Mucosa of gallbladder (tissue), 1 donor: ENCODE data around the gene ZBED2. TPM values are rescaled to one million over a fixed set of nuclear protein-coding genes. Genes with fewer than 3 reads are reported as not detected.
A peak's percentile ranks its signal among the peaks of the same experiment; 100 is the strongest.

Experiments
- DNase-seq: peaks from one replicate; pipeline ENCODE4 v3.0.0-alpha.2; 2020; ENCODE audit warnings: low spot score
- total RNA-seq: library from RNA; stranded (reverse); gene quantifications from one replicate; pipeline ENCODE4 v1.2.1, GENCODE V29; 2021
- donor health status: DM: no; HTN: no; CAD: no.

Gene ZBED2
- total RNA-seq, 1 donor from 2014 or later: 5.6 TPM

GRCh38 chr3:111603679-111604078 lies 8.5 kb upstream of the ZBED2 start:
- no peak for DNase-seq

GRCh38 chr3:111601810-111602209 lies 6.7 kb upstream of the ZBED2 start:
- no peak for DNase-seq

GRCh38 chr3:111598552-111598951 lies 3.4 kb upstream of the ZBED2 start:
- no peak for DNase-seq

GRCh38 chr3:111598139-111598538 lies 3.0 kb upstream of the ZBED2 start:
- DNase-seq: no peak

GRCh38 chr3:111596328-111596727 lies 1.2 kb upstream of the ZBED2 start:
- no peak for DNase-seq

GRCh38 chr3:111594781-111595180 lies 365 bp downstream of the ZBED2 start:
- no peak for DNase-seq

GRCh38 chr3:111594205-111594604 lies 941 bp downstream of the ZBED2 start:
- DNase-seq: no peak

- no peak for DNase-seq
Measured at GRCh38 chr3:111593666-111594065, 1.5 kb downstream of the ZBED2 start.

- DNase-seq: no peak
Measured at GRCh38 chr3:111592936-111593335, 2.2 kb downstream of the ZBED2 start.

- no peak for DNase-seq
Measured at GRCh38 chr3:111592143-111592542, 3.0 kb downstream of the ZBED2 start.

GRCh38 chr3:111591555-111591954 lies 3.6 kb downstream of the ZBED2 start:
- no peak for DNase-seq

- DNase-seq: no peak
Measured at GRCh38 chr3:111590143-111590491, 5.0 kb downstream of the ZBED2 start.

GRCh38 chr3:111589303-111590142 lies 5.6 kb downstream of the ZBED2 start:
- DNase-seq: no peak

- DNase-seq: no peak
Measured at GRCh38 chr3:111588527-111588926, 6.6 kb downstream of the ZBED2 start.

- peak; percentile 47 for DNase-seq
Measured at GRCh38 chr3:111585217-111585616, 9.9 kb downstream of the ZBED2 start.

- DNase-seq: no peak
Measured at GRCh38 chr3:111584744-111585143, 10.4 kb downstream of the ZBED2 start.

- no peak for DNase-seq
Measured at GRCh38 chr3:111582120-111582474, 13.0 kb downstream of the ZBED2 start.

- DNase-seq: no peak
Measured at GRCh38 chr3:111581403-111582119, 13.6 kb downstream of the ZBED2 start.

- no peak for DNase-seq
Measured at GRCh38 chr3:111579495-111579894, 15.7 kb downstream of the ZBED2 start.

GRCh38 chr3:111578867-111579266 lies 16.3 kb downstream of the ZBED2 start:
- DNase-seq: no peak

GRCh38 chr3:111577798-111578685 lies 17.1 kb downstream of the ZBED2 start:
- no peak for DNase-seq

GRCh38 chr3:111577113-111577512 lies 18.0 kb downstream of the ZBED2 start:
- DNase-seq: no peak
